LNCAP (cell line): ENCODE results near the gene IBA57.

Experiments used
- TF ChIP-seq, protein P1 (sequence below): fragments of 450-650 bp; IDR thresholded peaks from 2 replicates; pipeline ENCODE4 v1.5.1; 2017; ENCODE audit warnings: mild to moderate bottlenecking

IBA57 gene

DNA sequence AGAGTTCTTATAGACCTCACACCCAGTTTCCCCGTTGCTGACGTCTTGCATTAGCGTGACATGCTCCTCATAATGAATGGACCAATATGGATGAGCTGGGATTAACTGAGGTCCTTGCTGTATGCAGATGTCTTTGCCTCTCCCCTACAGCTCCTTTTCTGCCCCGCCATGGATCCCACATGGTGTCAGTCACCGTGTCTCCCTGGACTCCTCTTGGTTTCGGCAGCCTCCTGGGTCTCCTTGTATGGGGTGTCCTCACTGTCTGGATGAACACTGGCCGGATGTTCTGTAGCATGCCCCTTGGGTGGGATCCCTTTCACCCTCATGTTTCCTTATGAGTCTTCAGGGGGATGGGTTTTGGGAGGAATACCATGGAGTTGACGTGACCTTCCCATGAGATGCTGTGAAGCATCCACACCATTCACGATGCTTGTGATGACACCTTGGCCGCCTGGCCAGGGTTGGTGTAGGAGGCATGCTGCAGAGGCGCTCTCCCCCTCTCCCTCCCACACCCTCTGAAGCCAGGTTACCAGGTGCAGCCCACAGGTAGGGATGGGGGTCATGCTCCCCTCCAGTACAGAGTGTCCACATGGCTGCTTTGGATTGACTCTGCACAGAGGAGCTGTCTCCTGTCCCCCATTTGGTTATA lies 11.5 kb upstream of the IBA57 start:
- TF ChIP-seq, protein P1, sequence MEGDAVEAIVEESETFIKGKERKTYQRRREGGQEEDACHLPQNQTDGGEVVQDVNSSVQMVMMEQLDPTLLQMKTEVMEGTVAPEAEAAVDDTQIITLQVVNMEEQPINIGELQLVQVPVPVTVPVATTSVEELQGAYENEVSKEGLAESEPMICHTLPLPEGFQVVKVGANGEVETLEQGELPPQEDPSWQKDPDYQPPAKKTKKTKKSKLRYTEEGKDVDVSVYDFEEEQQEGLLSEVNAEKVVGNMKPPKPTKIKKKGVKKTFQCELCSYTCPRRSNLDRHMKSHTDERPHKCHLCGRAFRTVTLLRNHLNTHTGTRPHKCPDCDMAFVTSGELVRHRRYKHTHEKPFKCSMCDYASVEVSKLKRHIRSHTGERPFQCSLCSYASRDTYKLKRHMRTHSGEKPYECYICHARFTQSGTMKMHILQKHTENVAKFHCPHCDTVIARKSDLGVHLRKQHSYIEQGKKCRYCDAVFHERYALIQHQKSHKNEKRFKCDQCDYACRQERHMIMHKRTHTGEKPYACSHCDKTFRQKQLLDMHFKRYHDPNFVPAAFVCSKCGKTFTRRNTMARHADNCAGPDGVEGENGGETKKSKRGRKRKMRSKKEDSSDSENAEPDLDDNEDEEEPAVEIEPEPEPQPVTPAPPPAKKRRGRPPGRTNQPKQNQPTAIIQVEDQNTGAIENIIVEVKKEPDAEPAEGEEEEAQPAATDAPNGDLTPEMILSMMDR = no peak

DNA sequence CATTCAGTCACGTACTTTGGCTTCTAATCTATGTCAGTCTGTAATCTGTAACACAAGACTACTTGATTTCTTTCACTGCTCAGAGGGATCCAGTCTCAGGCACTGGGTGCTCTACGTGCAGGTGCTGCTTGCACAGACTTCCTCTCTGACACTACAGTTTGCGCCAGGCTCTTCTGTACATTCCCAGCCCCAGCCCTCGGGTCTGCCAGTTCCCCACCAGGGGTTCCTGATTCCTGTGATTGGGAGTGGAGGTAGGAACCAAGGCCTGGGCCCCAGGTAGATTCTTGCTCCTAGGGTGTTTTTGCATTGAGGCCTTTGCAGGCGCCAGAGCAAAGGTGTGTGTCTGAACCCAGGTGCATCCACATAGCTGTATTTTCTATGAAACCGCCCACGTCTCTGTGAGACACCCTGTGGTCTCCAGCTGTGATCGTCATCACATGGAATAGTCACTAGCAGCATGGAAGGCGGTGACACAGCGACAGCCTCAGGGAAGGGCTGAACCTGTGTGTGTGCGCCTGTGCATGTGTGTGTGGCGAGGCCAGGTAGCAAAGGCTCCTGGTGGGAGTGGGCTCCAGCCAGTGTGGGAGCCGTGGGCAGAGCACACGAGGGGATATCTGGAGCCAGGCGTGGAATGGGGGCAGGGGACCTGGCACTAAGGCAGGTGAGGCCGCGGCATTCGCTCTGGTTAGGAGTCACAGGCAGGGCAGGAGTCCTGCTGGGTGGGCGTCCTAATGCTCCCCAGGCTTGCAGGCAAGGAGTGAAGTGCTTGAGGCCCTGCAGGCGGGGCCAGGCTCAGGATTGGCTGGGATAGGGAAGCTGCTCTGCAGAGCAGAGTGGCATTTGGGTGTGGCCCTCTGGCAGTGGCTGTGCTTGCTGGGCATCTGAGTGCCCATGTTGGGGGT lies 10.7 kb upstream of the IBA57 start:
- TF ChIP-seq, protein P1 = no peak

DNA sequence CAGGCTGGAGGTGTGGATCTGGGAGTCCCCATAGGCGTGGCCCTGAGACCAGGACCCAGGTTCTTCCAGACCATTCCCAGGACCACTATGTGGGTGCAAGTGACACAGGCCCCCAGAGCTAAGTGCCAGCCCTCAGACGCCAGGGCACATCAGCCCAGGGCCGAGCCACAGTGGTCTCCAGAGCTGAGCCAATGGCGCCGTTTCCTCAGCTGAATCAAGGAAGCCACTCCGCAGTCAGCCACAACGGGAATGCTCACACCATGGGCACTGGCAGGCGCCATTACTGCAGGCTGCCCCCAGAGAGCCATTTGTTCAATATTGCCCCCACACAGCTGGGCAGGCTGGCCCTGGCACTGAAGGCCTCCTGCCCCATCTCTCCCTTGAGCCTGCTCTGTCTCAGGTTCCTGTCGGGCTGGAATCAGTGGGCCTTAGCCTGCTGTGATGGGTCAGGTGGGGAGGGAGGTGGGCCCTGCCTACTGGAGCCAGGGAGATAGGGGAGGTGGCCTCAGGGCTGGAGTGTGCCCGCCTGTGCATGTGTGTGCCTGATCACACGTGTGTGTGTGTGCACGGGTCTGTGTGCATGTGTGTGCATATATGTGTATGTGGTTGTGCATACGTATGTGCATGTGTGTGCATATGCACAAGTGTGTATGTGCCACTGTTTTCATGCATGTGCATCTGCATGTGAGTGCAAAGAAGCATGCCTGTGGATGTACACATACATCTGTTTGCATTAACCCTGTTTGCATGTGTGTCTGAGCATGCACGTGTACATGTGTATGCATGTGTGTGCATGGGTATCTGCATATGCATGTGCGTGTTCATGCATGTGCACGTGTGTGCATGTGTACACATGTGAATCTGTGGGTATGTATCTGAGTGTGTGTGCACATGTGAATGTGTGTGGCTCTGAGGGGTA lies 9.7 kb upstream of the IBA57 start:
- TF ChIP-seq, protein P1 = no peak

DNA sequence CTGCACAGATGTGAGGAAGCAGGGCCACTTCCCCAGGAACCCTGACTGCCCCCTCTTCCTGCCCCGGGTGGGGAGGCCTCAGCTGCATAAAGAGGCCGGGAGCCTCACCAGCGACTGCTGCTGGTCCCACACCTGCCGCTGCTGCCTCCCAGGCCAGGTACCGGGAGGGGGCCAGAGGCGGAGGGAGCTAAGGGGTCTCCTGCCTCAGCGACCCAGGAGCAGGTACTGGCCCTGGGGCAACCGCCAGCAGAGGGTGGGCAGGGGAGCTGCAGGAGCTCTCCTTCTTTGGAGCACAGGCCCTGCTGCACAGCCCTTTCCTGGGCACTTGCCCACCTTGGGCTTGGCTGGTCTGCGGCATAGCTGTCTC lies 9.1 kb upstream of the IBA57 start:
- TF ChIP-seq, protein P1 = no peak

DNA sequence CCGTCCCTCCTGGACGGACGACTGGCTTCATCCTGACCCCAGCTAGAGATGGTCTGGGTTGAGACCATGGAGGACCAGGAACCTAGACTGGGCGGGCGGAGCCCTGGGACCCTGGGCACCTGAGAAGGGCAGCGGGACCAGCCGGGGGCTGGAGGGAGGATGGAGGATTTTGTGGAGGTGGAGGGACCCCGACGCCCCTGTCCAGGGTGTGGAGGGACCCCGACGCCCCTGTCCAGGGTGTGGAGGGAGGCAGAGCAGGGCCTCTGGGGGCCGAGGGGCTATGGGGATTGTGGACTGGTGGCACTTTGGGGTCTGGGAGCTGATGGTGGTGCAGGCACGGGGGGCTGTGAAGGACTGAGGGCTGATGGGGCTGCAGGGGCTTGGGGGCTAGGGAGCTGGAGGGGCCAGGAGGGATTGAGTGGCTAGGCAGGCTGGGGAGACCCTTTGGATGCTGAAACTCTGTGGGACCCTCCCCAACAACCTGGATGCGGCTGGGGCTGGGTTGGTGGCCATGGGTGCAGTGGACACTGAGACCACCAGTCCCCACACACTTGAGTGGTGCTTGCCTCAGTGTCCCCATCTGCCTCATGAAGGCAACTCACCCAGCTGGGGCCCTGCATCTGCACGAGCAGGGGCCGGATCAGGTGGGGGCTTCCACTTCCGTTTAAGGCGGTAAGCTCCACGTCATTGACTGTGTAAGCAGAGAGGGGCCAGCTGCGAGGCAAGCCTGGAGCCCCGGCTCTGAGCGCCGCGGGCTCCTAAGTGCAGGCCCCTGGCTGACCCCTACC lies 8.5 kb upstream of the IBA57 start:
- TF ChIP-seq, protein P1 = no peak

DNA sequence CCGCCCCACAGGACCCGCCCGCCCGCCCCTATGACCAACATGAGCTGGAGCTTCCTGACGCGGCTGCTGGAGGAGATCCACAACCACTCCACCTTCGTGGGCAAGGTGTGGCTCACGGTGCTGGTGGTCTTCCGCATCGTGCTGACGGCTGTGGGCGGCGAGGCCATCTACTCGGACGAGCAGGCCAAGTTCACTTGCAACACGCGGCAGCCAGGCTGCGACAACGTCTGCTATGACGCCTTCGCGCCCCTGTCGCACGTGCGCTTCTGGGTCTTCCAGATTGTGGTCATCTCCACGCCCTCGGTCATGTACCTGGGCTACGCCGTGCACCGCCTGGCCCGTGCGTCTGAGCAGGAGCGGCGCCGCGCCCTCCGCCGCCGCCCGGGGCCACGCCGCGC lies 7.9 kb upstream of the IBA57 start:
- TF ChIP-seq, protein P1 = no peak
